GM21825 (cell line): ENCODE data around the gene LGALS3.

Source experiments
- ATAC-seq: cut with Tn5 transposase; IDR thresholded peaks from one replicate; pipeline ENCODE4 v1.9.1; 2021; ENCODE audit warnings: mild to moderate bottlenecking, moderate library complexity; ENCODE audit not compliant: unreplicated experiment

Gene LGALS3

DNA sequence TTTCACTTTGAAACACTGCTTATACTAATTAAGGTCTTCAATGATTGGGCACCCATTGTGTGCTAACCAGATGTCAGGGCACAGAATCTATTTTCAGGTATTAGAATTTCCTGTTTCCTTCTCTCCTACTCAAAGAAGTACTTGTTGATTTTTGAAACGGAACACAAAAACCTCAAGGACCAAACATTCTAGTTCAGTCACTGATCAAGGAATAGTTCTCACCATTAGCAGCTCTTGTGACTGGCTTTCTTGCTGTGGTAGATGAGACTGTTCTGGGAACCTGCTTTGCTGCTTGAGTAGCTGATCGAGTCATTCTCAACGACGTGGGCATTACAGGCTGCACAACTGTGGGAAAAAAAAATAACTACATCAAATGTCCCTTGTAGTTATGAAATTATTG is 51.4 kb downstream of the LGALS3 start:
- peak; percentile 78 for ATAC-seq

DNA sequence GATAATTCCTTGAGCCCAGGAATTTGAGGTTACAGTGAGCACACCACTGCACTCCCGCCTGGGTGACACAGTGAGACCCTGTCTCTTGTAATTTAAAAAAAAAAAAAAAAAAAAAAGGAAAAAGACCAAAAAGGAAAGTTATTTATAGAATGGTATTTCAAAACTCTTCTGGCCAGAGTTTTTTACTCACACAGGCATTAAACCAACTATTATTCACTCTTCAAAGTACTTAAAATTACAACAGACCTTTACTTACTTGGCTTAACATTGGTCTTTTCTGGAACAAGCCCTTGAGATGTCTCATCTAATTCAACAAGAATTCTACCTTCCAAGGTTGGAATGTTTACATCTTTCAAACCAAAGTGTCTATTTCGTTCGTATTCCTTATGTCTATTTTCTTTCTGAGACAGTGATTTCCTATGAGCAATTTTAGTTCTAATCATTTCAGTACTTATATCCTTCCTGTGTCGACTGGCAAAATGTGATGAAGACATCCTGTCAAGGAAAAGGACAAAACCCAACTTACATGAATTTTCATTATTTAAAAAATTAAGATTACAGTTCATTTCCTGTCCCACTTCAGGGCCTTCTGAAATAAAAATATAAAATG is 59.7 kb downstream of the LGALS3 start:
- no peak for ATAC-seq

DNA sequence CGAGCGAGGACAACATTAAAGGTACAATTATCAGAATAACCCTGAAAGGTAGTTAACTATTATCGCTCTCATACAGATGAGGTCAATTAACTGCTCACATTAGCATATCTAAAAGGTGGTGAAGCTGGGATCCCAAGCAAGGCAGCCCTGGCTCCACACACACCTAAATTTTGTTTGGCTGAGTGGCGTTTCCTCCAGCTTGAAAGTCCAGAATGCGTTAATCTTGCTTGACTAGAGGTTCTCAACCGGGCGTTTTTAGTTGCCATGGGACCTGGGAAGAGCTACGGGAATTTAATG is 61.8 kb downstream of the LGALS3 start:
- ATAC-seq: no peak

DNA sequence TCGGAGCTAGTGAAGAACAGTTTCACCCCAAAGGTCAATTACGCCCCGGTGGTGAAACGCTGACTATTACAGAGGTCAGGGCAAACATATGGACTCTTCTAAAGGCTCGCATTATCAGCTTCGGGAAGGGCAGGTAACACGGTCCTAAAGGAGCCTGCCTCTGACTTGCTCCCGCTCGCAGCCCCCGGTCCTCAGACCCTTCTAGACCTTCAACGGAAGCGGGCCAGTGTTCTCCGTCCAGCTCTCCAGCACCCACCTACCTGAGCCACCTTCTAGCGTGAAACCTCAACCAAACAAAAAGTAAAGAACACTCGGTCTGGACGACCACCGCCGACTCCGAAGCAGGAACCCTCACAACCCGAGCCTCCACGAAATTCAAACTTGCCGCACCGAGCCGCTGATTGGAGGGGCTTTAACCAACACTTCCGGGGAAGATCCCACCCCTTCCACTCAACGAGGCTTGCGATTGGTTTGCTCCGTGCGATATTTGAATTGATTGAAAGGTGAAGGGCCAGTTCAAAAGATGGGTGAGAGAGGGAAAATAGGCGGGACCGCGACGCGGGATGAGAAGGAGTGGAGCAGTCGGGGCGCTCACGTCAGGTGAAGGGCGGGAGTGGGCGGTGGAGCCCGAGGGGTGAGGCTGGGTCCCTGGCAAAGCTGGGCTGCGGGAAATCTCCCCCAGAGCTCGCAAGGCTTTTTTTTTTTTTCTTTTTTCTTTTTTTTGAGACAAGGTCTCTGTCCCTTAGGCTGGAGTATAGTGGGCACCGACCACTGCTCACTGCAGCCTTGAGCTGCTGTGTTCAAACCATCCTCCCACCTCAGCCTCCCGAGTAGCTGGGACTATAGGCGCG is 62.4 kb downstream of the LGALS3 start, which contains the start of gene DLGAP5:
DLGAP5 (minus strand) TSS at position 383 of the 851 bp plus-strand sequence. CDS start 2,406 bp downstream, outside the sequence.
- peak; percentile 97 for ATAC-seq

DNA sequence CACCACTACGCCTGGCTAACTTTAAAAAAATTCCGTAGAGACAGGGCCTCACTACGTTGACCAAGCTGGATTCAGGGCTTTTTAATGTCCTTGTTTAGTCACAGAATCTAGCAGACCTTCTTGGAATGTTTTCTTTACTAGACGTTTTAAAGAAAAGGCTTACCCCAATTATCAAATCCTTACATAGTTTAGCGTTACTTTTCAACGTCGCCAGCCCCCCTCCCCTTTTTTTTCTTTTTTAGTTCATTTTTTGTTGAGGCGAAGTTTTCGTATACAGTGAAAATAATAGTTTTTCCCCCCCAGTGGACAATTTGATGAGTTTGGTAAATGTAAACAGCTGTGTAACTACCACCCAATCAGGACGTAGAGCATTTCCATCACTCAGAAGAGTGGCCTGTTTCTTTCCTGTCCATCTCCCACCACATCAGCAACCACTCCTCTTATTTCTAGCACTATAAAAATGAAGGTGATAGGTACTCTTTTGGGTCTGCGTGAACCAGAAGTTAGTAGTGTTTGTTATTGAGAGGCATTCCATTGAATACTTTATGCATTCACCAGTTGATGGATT is 63.1 kb downstream of the LGALS3 start:
- no peak for ATAC-seq

DNA sequence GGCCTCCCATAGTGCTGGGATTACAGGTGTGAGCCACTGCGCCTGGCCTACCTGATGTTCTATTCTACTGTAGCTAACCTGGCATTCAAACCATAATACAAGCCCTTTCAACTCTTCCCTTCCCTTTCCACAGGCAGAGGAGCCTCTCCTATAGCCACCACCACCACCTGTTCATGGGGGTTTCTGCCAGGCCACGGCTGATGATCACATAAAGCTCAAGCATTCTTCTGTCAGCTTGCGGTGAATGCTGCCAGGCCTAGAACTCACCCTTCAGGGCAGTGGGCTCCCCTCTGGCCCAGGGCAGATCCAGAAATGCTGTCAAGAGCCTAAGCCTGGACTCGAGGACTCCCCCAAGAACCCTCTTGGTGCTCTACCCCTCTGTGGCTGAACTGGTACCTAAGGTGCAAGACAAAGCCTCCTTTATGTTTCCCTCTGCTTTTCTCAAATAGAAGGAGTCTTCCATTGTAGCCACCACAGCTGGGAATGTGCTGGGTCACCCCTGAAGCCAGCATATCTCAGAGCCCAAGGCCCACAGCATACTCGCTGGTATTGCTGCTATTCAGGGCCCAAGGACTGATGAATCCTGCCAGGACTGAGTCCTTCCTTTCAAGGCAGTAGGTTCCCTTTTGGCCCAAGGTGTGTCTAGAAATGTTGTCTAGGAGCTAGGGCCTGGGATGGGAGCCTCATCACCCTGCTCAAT is 65.8 kb downstream of the LGALS3 start:
- no peak for ATAC-seq
